ENCODE results near the gene CDC14C.
A peak's percentile ranks its signal among the peaks of the same experiment; 100 is the strongest.

The CDC14C gene

DNA sequence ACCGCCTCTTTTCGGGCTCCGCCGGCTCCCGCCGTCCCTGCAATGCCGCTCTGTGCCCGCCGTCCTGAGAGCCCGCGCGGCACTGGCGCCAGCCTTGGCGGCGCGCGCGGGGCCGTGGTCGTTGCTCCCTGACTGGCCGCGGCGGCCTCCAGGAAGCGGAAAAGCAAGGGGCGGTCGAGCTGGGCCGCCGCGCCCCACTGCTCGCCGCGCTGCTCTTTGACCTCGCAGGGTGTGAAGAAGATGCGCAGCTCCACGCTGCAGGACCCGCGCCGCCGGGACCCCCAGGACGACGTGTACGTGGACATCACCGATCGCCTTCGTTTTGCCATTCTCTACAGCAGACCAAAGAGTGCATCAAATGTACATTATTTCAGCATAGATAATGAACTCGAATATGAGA is at the start of gene CDC14C:
CDC14C (plus strand) TSS at position 115 of the 400 bp plus-strand sequence; CDS start at position 241, 126 bp downstream.
- H4K20me1 ChIP-seq (ENCODE audit: insufficient read depth, low read length, poor library complexity, severe bottlenecking): no peaks in the 10 kb centered on the region
- H2AFZ ChIP-seq (ENCODE audit: low read length): no peak within 1 kb of the TSS
- no peaks in the 10 kb centered on the region for H3K9me3 ChIP-seq (ENCODE audit: insufficient read depth, low read depth, low read length)
- no peaks in the 10 kb centered on the region for H3F3A ChIP-seq (ENCODE audit: low read depth)
- H3K79me2 ChIP-seq (ENCODE audit: insufficient read depth, low read length): no peaks in the 10 kb centered on the region
- TF ChIP-seq, protein P1, sequence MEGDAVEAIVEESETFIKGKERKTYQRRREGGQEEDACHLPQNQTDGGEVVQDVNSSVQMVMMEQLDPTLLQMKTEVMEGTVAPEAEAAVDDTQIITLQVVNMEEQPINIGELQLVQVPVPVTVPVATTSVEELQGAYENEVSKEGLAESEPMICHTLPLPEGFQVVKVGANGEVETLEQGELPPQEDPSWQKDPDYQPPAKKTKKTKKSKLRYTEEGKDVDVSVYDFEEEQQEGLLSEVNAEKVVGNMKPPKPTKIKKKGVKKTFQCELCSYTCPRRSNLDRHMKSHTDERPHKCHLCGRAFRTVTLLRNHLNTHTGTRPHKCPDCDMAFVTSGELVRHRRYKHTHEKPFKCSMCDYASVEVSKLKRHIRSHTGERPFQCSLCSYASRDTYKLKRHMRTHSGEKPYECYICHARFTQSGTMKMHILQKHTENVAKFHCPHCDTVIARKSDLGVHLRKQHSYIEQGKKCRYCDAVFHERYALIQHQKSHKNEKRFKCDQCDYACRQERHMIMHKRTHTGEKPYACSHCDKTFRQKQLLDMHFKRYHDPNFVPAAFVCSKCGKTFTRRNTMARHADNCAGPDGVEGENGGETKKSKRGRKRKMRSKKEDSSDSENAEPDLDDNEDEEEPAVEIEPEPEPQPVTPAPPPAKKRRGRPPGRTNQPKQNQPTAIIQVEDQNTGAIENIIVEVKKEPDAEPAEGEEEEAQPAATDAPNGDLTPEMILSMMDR (conservative IDR thresholded peaks at IDR 0.05; ENCODE audit: low read length): no peak
- TF ChIP-seq EZH2phosphoT487 (IDR thresholded peaks at IDR 0.05; ENCODE audit: borderline replicate concordance): no peak
- no peak within 1 kb of the TSS for H3K9ac ChIP-seq (ENCODE audit: low read depth, low read length, poor library complexity, severe bottlenecking)
- no peaks in the 10 kb centered on the region for H3K4me1 ChIP-seq (ENCODE audit: insufficient read depth, low read length, poor library complexity, severe bottlenecking)
- H3K27me3 ChIP-seq (ENCODE audit: insufficient read depth, low read length, poor library complexity, severe bottlenecking): no peaks in the 10 kb centered on the region
- no peak within 1 kb of the TSS for H3K4me3 ChIP-seq (ENCODE audit: low read length, poor library complexity, severe bottlenecking)
- no peaks in the 10 kb centered on the region for H3K9me2 ChIP-seq (replicated peaks; ENCODE audit: low read depth, low read length)
- no peaks in the 10 kb centered on the region for H3K36me3 ChIP-seq (ENCODE audit: insufficient read depth, low read length)
- H3K4me2 ChIP-seq (ENCODE audit: low read depth, low read length, poor library complexity, severe bottlenecking): no peak within 1 kb of the TSS

DNA sequence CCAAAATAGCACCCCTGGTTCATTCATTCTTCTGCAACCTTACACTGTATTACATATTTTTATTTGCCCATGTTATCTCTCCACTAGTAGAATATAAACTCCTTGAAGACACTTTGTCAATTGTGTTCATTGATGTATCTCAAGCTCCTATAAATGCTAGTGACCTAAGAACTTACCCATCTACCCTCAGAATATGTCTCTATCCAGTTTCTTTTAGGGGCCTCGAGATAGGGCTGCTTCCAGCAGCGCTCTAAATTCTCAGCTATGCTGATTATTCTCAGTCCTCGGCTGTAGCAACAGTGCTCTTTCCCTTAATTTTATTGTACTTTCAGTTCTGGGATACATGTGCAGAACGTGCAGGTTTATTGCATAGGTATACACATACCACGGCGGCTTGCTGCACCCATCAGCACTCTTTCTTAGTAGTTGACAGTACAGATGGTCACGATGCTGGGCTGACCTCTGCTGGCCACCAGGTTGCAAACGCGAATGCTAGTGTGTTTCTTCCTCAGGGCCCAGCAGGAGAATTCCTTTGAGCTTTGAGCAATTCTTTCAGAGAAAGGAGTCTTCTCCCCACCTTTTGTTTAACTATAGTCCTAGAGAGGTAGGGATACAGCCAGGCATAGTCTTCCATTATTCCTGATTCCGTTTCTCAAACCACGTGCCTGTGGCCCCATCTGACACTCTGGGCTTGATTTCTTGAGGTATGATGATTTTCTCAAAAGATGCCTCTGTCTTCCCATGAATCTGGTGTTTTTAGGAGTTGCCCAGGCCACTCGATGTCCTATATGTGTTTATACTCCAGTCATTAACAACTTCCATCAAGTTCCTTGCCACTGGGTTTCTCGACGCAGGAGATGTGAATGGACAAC is 49.1 kb upstream of the CDC14C start:
- Histone ChIP-seq H3K4me1 (ENCODE audit: insufficient read depth, low read length, poor library complexity, severe bottlenecking) (no peaks in the 10 kb centered on the region), H3K27me3 (ENCODE audit: insufficient read depth, low read length, poor library complexity, severe bottlenecking) (no peaks in the 10 kb centered on the region), H3K79me2 (ENCODE audit: insufficient read depth, low read length) (no peaks in the 10 kb centered on the region), H3K36me3 (ENCODE audit: insufficient read depth, low read length) (no peaks in the 10 kb centered on the region), H3F3A (ENCODE audit: low read depth) (no peaks in the 10 kb centered on the region), H2AFZ (ENCODE audit: low read length) (no peak overlapping the region), H3K9ac (ENCODE audit: low read depth, low read length, poor library complexity, severe bottlenecking) (no peak overlapping the region), H3K4me2 (ENCODE audit: low read depth, low read length, poor library complexity, severe bottlenecking) (no peak overlapping the region), H3K9me3 (ENCODE audit: insufficient read depth, low read depth, low read length) (no peaks in the 10 kb centered on the region), H3K9me2 (replicated peaks; ENCODE audit: low read depth, low read length) (no peaks in the 10 kb centered on the region), H4K20me1 (ENCODE audit: insufficient read depth, low read length, poor library complexity, severe bottlenecking) (no peaks in the 10 kb centered on the region), H3K4me3 (ENCODE audit: low read length, poor library complexity, severe bottlenecking) (no peak overlapping the region)
- TF ChIP-seq EZH2phosphoT487 (IDR thresholded peaks at IDR 0.05; ENCODE audit: borderline replicate concordance): no peak
- TF ChIP-seq, protein P1 (conservative IDR thresholded peaks at IDR 0.05; ENCODE audit: low read length): peak; percentile 36

DNA sequence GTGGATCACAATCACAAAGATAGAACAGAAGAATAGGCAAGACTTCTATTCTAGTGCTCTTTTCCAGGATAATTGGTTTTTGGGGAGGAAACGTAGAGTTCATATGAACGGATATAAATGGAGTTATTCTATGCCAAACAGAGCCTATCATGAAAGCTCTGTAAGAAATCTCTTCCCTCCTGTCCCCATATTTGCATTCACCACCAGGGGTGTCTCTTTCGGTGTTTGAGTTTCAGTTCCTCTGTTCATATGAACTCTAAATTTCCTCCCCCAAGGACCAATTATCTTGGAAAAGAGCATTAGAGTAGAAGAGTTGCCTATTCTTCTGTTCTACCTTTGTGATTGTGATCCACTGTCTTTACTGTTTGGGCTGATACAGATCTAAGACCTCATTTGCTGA is 48.3 kb upstream of the CDC14C start:
- Histone ChIP-seq H4K20me1 (ENCODE audit: insufficient read depth, low read length, poor library complexity, severe bottlenecking) (no peaks in the 10 kb centered on the region), H3K36me3 (ENCODE audit: insufficient read depth, low read length) (no peaks in the 10 kb centered on the region), H3F3A (ENCODE audit: low read depth) (no peaks in the 10 kb centered on the region), H3K4me1 (ENCODE audit: insufficient read depth, low read length, poor library complexity, severe bottlenecking) (no peaks in the 10 kb centered on the region), H3K9me3 (ENCODE audit: insufficient read depth, low read depth, low read length) (no peaks in the 10 kb centered on the region), H3K4me2 (ENCODE audit: low read depth, low read length, poor library complexity, severe bottlenecking) (no peak overlapping the region), H3K27me3 (ENCODE audit: insufficient read depth, low read length, poor library complexity, severe bottlenecking) (no peaks in the 10 kb centered on the region), H2AFZ (ENCODE audit: low read length) (no peak overlapping the region), H3K79me2 (ENCODE audit: insufficient read depth, low read length) (no peaks in the 10 kb centered on the region), H3K4me3 (ENCODE audit: low read length, poor library complexity, severe bottlenecking) (no peak overlapping the region), H3K9ac (ENCODE audit: low read depth, low read length, poor library complexity, severe bottlenecking) (no peak overlapping the region), H3K9me2 (replicated peaks; ENCODE audit: low read depth, low read length) (no peaks in the 10 kb centered on the region)
- TF ChIP-seq, protein P1 (conservative IDR thresholded peaks at IDR 0.05; ENCODE audit: low read length): no peak
- no peak for TF ChIP-seq EZH2phosphoT487 (IDR thresholded peaks at IDR 0.05; ENCODE audit: borderline replicate concordance)
